CD4-positive, alpha-beta T cell (primary cell): Measurements from ENCODE around the gene AP1S3. TPM values are rescaled to one million over a fixed set of nuclear protein-coding genes. Genes with fewer than 3 reads are reported as not detected.

ENCODE experiments used
- ATAC-seq: fragments of 200-7000 bp; cut with Tn5 transposase; one replicate; pipeline ENCODE4 v1.10.0; 2022; ENCODE audit warnings: mild to moderate bottlenecking; ENCODE audit not compliant: poor library complexity
- CTCF ChIA-PET: fragments of 350-600 bp; sonication (Branson Sonifier 250); formaldehyde crosslinking; loops from one replicate; lab custom pipeline; 2021; ENCODE audit warnings: antibody characterized with exemption, inconsistent platforms; lab: Charles Lee
- POLR2A ChIA-PET: fragments of 350-600 bp; sonication (Branson Sonifier 250); formaldehyde crosslinking; loops from one replicate; lab custom pipeline; 2021; ENCODE audit warnings: antibody characterized with exemption, inconsistent platforms; lab: Charles Lee
- DNase-seq, 14 experiments: peaks; one replicate each; pipeline ENCODE4 v3.0.0-alpha.2; 2013 to 2020; ENCODE audit warnings: mixed read lengths in 2 of 14
- H3K27ac ChIP-seq, 2 donors: one replicate each; pipeline versions ENCODE4 v1.5.1 to v1.7.0; 2013; ENCODE audit warnings: low read length in 2 of 2, low read depth in 1 of 2, mild to moderate bottlenecking in 1 of 2
- H3K27me3 ChIP-seq, 2 experiments: 1 replicate in 1 of 2; 2 replicates in 1 of 2; pipeline versions ENCODE4 v1.6.1 to v1.7.0; 2013; ENCODE audit warnings: low read length in 2 of 2, control low read depth in 1 of 2, mild to moderate bottlenecking in 1 of 2, moderate library complexity in 1 of 2; ENCODE audit not compliant: insufficient read depth in 2 of 2, control insufficient read depth in 1 of 2
- H3K36me3 ChIP-seq: one replicate; pipeline ENCODE4 v1.6.1; 2013; ENCODE audit warnings: low read length, control low read depth; ENCODE audit not compliant: insufficient read depth
- H3K4me1 ChIP-seq: one replicate; pipeline ENCODE4 v1.6.1; 2013; ENCODE audit warnings: low read length, control low read depth; ENCODE audit not compliant: insufficient read depth
- H3K4me3 ChIP-seq: one replicate; pipeline ENCODE4 v1.5.1; 2013; ENCODE audit warnings: mild to moderate bottlenecking, low read length, moderate library complexity
- H3K9me3 ChIP-seq, 2 experiments: 1 replicate in 1 of 2; 2 replicates in 1 of 2; pipeline versions ENCODE4 v1.6.1 to v1.7.0; 2013; ENCODE audit warnings: low read length in 2 of 2, mild to moderate bottlenecking in 2 of 2, control low read depth in 1 of 2, moderate library complexity in 1 of 2; ENCODE audit not compliant: control insufficient read depth in 1 of 2, insufficient read depth in 1 of 2
- H3K27ac Mint-ChIP-seq: one replicate; pipeline ENCODE4 v1.8.0; 2020; ENCODE audit warnings: mixed read lengths
- H3K27me3 Mint-ChIP-seq: one replicate; pipeline ENCODE4 v1.8.0; 2021; ENCODE audit warnings: mixed read lengths
- H3K36me3 Mint-ChIP-seq: one replicate; pipeline ENCODE4 v1.8.0; 2021; ENCODE audit warnings: low read depth, mixed read lengths
- H3K4me1 Mint-ChIP-seq: one replicate; pipeline ENCODE4 v1.8.0; 2021; ENCODE audit warnings: low read depth, mixed read lengths
- H3K4me3 Mint-ChIP-seq: one replicate; pipeline ENCODE4 v1.8.0; 2020; ENCODE audit warnings: mild to moderate bottlenecking, mixed read lengths
- H3K9me3 Mint-ChIP-seq: one replicate; pipeline ENCODE4 v1.8.0; 2020; ENCODE audit warnings: mixed read lengths
- intact Hi-C, 2 experiments: fragments of 100-400 bp; cut with DNase I in 1 of 2; cut with micrococcal nuclease in 1 of 2; formaldehyde crosslinking; loops; one replicate each; pipeline versions ENCODE4 v1.15.1 to v1.9.0; 2023 to 2025; cut with DNase I, micrococcal nuclease
- total RNA-seq, 174 experiments: library from RNA in 2 of 174; stranded (reverse) in 2 of 174; gene quantifications; one replicate each; pipeline ENCODE4 v1.2.3 and lab custom pipeline; 2021 to 2026
- TF ChIP-seq, protein P1 (sequence below): fragments of 200-600 bp; IDR thresholded peaks from one replicate; pipeline ENCODE4 v1.8.0; 2022; ENCODE audit warnings: antibody characterized with exemption, mild to moderate bottlenecking

Gene AP1S3
- total RNA-seq, 2 experiments from 2014 or later: 0.50 to 0.71 TPM

- no peaks in the 10 kb centered on the region for H3K27me3 Mint-ChIP-seq
- CTCF ChIA-PET: no interaction called here
- no peak overlapping the region for H3K4me3 Mint-ChIP-seq
- no peak overlapping the region for H3K27ac ChIP-seq
- no peak for DNase-seq
- TF ChIP-seq, protein P1, sequence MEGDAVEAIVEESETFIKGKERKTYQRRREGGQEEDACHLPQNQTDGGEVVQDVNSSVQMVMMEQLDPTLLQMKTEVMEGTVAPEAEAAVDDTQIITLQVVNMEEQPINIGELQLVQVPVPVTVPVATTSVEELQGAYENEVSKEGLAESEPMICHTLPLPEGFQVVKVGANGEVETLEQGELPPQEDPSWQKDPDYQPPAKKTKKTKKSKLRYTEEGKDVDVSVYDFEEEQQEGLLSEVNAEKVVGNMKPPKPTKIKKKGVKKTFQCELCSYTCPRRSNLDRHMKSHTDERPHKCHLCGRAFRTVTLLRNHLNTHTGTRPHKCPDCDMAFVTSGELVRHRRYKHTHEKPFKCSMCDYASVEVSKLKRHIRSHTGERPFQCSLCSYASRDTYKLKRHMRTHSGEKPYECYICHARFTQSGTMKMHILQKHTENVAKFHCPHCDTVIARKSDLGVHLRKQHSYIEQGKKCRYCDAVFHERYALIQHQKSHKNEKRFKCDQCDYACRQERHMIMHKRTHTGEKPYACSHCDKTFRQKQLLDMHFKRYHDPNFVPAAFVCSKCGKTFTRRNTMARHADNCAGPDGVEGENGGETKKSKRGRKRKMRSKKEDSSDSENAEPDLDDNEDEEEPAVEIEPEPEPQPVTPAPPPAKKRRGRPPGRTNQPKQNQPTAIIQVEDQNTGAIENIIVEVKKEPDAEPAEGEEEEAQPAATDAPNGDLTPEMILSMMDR: no peak
- H3K9me3 ChIP-seq: no peaks in the 10 kb centered on the region
- H3K27me3 ChIP-seq: no peaks in the 10 kb centered on the region
- no peak overlapping the region for H3K4me3 ChIP-seq
- POLR2A ChIA-PET: no interaction called here
- ATAC-seq: no peak
- H3K36me3 ChIP-seq: no peaks in the 10 kb centered on the region
- H3K4me1 ChIP-seq: peaks cover 10% of the 10 kb centered on the region
- no peak overlapping the region for H3K27ac Mint-ChIP-seq
- intact Hi-C loops: no loop called here
- no peaks in the 10 kb centered on the region for H3K36me3 Mint-ChIP-seq
- H3K9me3 Mint-ChIP-seq: no peaks in the 10 kb centered on the region
- peaks cover 5% of the 10 kb centered on the region for H3K4me1 Mint-ChIP-seq
Observed at GRCh38 chr2:223841436-223842190, 4.2 kb upstream of the AP1S3 start.

GRCh38 chr2:223835701-223836532 lies 1.5 kb downstream of the AP1S3 start:
- H3K36me3 Mint-ChIP-seq: no peaks in the 10 kb centered on the region
- no peak overlapping the region for H3K4me3 ChIP-seq
- H3K4me1 Mint-ChIP-seq: peaks cover 12% of the 10 kb centered on the region
- peak overlapping the region; percentile 98 for H3K4me3 Mint-ChIP-seq
- no peak for ATAC-seq
- CTCF ChIA-PET: no interaction called here
- no peaks in the 10 kb centered on the region for H3K36me3 ChIP-seq
- DNase-seq: peak in 4 of 14 experiments; percentile 1 to 54 (median 29)
- intact Hi-C loops: loop anchor here in 1 of 2 experiments (5.0 kb wide), 1 partner anchor 121 kb away; the partner anchor contains the start of gene MRPL44
- H3K4me1 ChIP-seq: peaks cover 18% of the 10 kb centered on the region
- H3K27ac ChIP-seq: no peak overlapping the region
- no peaks in the 10 kb centered on the region for H3K9me3 ChIP-seq
- no peak overlapping the region for H3K27ac Mint-ChIP-seq
- H3K27me3 Mint-ChIP-seq: peaks cover 4% of the 10 kb centered on the region
- H3K27me3 ChIP-seq: peaks cover 0 to 3% of the 10 kb centered on the region in 2 experiments
- H3K9me3 Mint-ChIP-seq: no peaks in the 10 kb centered on the region
- TF ChIP-seq, protein P1: no peak
- POLR2A ChIA-PET: no interaction called here

GRCh38 chr2:223834431-223834830 lies 3.0 kb downstream of the AP1S3 start:
- Histone ChIP-seq H3K27me3 (peaks cover 0 to 3% of the 10 kb centered on the region in 2 experiments), H3K4me3 (no peak overlapping the region), H3K4me1 (peaks cover 18% of the 10 kb centered on the region), H3K9me3 (no peaks in the 10 kb centered on the region), H3K27ac (no peak overlapping the region), H3K36me3 (no peaks in the 10 kb centered on the region)
- POLR2A ChIA-PET: no interaction called here
- Mint-ChIP-seq H3K27ac (no peak overlapping the region), H3K9me3 (no peaks in the 10 kb centered on the region), H3K27me3 (peaks cover 4% of the 10 kb centered on the region), H3K4me3 (no peak overlapping the region), H3K36me3 (no peaks in the 10 kb centered on the region), H3K4me1 (peaks cover 12% of the 10 kb centered on the region)
- intact Hi-C loops: no loop called here
- ATAC-seq (no peak), DNase-seq (no peak)
- CTCF ChIA-PET: no interaction called here
- TF ChIP-seq, protein P1: no peak
